Stomach (tissue), 19 donors: ENCODE data around the gene LGALS9. TPM values are rescaled to one million over a fixed set of nuclear protein-coding genes. Genes with fewer than 3 reads are reported as not detected.

Experiments
- DNase-seq, 2 donors: peaks; one replicate each; pipeline versions ENCODE4 v3.0.0 to v3.0.0-alpha.2; 2013 to 2019
- H3K27ac ChIP-seq, 5 donors: fragments of 200-600 bp in 4 of 5; sonication (generic) in 4 of 5; one replicate each; pipeline ENCODE4 v1.5.1; 2013 to 2019; ENCODE audit warnings: mild to moderate bottlenecking in 1 of 5, moderate library complexity in 1 of 5
- H3K27me3 ChIP-seq, 3 donors: fragments of 200-600 bp; sonication (generic); one replicate each; pipeline ENCODE4 v1.5.1; 2017 to 2019; ENCODE audit warnings: mixed run types in 1 of 3
- H3K36me3 ChIP-seq, 4 donors: fragments of 200-600 bp; sonication (generic); 1 replicate in 3 of 4; 2 replicates in 1 of 4; pipeline ENCODE4 v1.5.1; 2016 to 2019
- H3K4me1 ChIP-seq, 4 donors: fragments of 200-600 bp; sonication (generic); one replicate each; pipeline ENCODE4 v1.5.1; 2016 to 2019
- H3K4me3 ChIP-seq, 4 donors: fragments of 200-600 bp; sonication (generic) in 3 of 4; one replicate each; pipeline ENCODE4 v1.5.1; 2016 to 2019; ENCODE audit warnings: mild to moderate bottlenecking in 1 of 4
- H3K9me3 ChIP-seq, 4 donors: fragments of 200-600 bp; sonication (generic); one replicate each; pipeline ENCODE4 v1.5.1; 2016 to 2019
- EP300 ChIP-seq: sonication (generic); formaldehyde crosslinking; IDR thresholded peaks from one replicate; pipeline ENCODE4 v1.6.1; 2017; ENCODE audit warnings: antibody characterized with exemption
- POLR2A ChIP-seq, 4 donors: fragments of 450-650 bp; IDR thresholded peaks; one replicate each; pipeline ENCODE4 v1.6.1; 2016; ENCODE audit warnings: antibody characterized with exemption in 4 of 4, control low read depth in 2 of 4, mild to moderate bottlenecking in 1 of 4, moderate library complexity in 1 of 4
- POLR2AphosphoS5 ChIP-seq, 3 donors: sonication (generic); formaldehyde crosslinking; IDR thresholded peaks; one replicate each; pipeline ENCODE4 v1.6.1; 2016; ENCODE audit warnings: antibody characterized with exemption in 3 of 3
- WGBS, 5 donors: extraction: QIAGEN DNeasy Blood & Tissue Kit in 3 of 5; methylation state at CpG; one replicate each; pipeline versions ENCODE4 v1.1.5 to v1.1.7; 2013 to 2018; 5-methylcytosine and 5-hydroxymethylcytosine counted together
- intact Hi-C: fragments of 100-400 bp; cut with DNase I; formaldehyde crosslinking; loops from one replicate; pipeline ENCODE4 v1.15.1; 2023; ENCODE audit warnings: low total_unique reads
- long read RNA-seq, 10 donors: transcript quantifications; one replicate each; lab custom pipeline, GENCODE V29; 2026
- polyA plus RNA-seq, 3 donors: library from polyadenylated mRNA; stranded (reverse); fragments of 200-250 nt; gene quantifications; one replicate each; pipeline ENCODE4 v1.2.3, GENCODE V29; 2013
- total RNA-seq, 5 donors: library from RNA; depleted of rRNA; stranded (reverse); fragments of >200 nt; gene quantifications; one replicate each; pipeline versions ENCODE4 v1.1.0 to v1.2.3, GENCODE V29; 2014 to 2016
- TF ChIP-seq, protein P1 (sequence below), 7 experiments: fragments of 450-650 bp in 4 of 7; fragments of 200-600 bp in 3 of 7; sonication (generic) in 3 of 7; IDR thresholded peaks; one replicate each; pipeline ENCODE4 v1.5.1; 2016 to 2019; ENCODE audit warnings: antibody characterized with exemption in 7 of 7, control low read depth in 2 of 7, mild to moderate bottlenecking in 1 of 7
- donor health status: healthy with polysubstance abuse.
- donor health status: Bipolar disorder and iron deficiency.
- donor health status: healthy.

Gene LGALS9
- total RNA-seq: 100 to 1,000 TPM in 1 of 5 donors, 10 to 100 TPM in 4; 59.8 to 123 (median 96.7) TPM
- polyA plus RNA-seq: 100 to 1,000 TPM in 2 of 3 donors, 10 to 100 TPM in 1; 54.0 to 341 (median 120) TPM
- long read RNA-seq, donor 1, partial matches to known transcripts: 5 of 9 reads
- long read RNA-seq, donor 1, other reads (novel, unspliced or antisense): 0 of 9 reads
- long read RNA-seq, donor 2, partial matches to known transcripts: 0 of 4 reads
- long read RNA-seq, donor 2, other reads (novel, unspliced or antisense): 0 of 4 reads
- long read RNA-seq, donor 3, partial matches to known transcripts: 6 of 10 reads
- long read RNA-seq, donor 3, other reads (novel, unspliced or antisense): 0 of 10 reads
- long read RNA-seq, donor 4: 0 reads
- long read RNA-seq, donor 5, partial matches to known transcripts: 0 of 3 reads
- long read RNA-seq, donor 5, other reads (novel, unspliced or antisense): 0 of 3 reads
- long read RNA-seq, donor 6, transcript LGALS9-203 (11 exons, 3,114 nt): major isoform, 10 of 23 reads
- long read RNA-seq, donor 6, partial matches to known transcripts: 0 of 23 reads
- long read RNA-seq, donor 6, other reads (novel, unspliced or antisense): 0 of 23 reads
- long read RNA-seq, donor 7, partial matches to known transcripts: 0 of 6 reads
- long read RNA-seq, donor 7, other reads (novel, unspliced or antisense): 0 of 6 reads
- long read RNA-seq, donor 8, partial matches to known transcripts: 0 of 2 reads
- long read RNA-seq, donor 8, other reads (novel, unspliced or antisense): 0 of 2 reads
- long read RNA-seq, donor 9, partial matches to known transcripts: 0 of 7 reads
- long read RNA-seq, donor 9, other reads (novel, unspliced or antisense): 0 of 7 reads
- long read RNA-seq, donor 10, partial matches to known transcripts: 0 of 3 reads
- long read RNA-seq, donor 10, other reads (novel, unspliced or antisense): 0 of 3 reads

- TF ChIP-seq POLR2AphosphoS5 (IDR thresholded peaks at IDR 0.05) (peak in 2 of 3 donors; percentile 86 to 88), EP300 (no peak), POLR2A (IDR thresholded peaks at IDR 0.05) (peak in 1 of 4 donors; percentile 24)
- TF ChIP-seq, protein P1, sequence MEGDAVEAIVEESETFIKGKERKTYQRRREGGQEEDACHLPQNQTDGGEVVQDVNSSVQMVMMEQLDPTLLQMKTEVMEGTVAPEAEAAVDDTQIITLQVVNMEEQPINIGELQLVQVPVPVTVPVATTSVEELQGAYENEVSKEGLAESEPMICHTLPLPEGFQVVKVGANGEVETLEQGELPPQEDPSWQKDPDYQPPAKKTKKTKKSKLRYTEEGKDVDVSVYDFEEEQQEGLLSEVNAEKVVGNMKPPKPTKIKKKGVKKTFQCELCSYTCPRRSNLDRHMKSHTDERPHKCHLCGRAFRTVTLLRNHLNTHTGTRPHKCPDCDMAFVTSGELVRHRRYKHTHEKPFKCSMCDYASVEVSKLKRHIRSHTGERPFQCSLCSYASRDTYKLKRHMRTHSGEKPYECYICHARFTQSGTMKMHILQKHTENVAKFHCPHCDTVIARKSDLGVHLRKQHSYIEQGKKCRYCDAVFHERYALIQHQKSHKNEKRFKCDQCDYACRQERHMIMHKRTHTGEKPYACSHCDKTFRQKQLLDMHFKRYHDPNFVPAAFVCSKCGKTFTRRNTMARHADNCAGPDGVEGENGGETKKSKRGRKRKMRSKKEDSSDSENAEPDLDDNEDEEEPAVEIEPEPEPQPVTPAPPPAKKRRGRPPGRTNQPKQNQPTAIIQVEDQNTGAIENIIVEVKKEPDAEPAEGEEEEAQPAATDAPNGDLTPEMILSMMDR (IDR thresholded peaks at IDR 0.05): peak in 1 of 7 experiments; percentile 5
- Histone ChIP-seq H3K27ac (peak within 1 kb of the TSS; percentile 83 to 90 (median 85)), H3K27me3 (no peaks in the 10 kb centered on the region), H3K4me1 (peaks cover 22 to 53% (median 49%) of the 10 kb centered on the region in 4 donors), H3K36me3 (peaks cover 0 to 14% (median 12%) of the 10 kb centered on the region in 4 donors), H3K9me3 (no peaks in the 10 kb centered on the region), H3K4me3 (peak within 1 kb of the TSS; percentile 36 to 55 (median 51))
- intact Hi-C loops: no loop called here
- DNase-seq: peak; percentile 75 to 81
- WGBS, 5 donors: 35 to 44% (median 38%) methylated on average over 10 of the region's 10 CpGs
Observed at GRCh38 chr17:27630607-27631410, at the start of gene LGALS9. TSS of gene LGALS9 (plus strand) at chr17:27631188. CDS start at chr17:27631266, 78 bp downstream.

DNA sequence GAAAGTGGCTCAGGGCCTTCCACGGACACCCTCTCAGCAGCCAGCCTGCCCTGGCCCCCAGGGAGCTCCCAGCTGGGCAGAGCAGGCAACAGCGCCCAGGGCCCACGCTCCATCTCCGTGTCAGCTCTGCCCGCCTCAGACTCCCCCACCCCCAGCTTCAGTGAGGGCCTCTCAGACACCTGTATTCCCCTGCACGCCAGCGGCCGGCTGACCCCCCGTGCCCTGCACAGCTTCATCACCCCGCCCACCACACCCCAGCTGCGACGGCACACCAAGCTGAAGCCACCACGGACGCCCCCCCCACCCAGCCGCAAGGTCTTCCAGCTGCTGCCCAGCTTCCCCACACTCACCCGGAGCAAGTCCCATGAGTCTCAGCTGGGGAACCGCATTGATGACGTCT, 48.3 kb upstream of the LGALS9 start:
- no peak for DNase-seq
- Histone ChIP-seq H3K9me3 (no peaks in the 10 kb centered on the region), H3K27ac (no peak overlapping the region), H3K4me1 (peaks cover 7 to 15% (median 10%) of the 10 kb centered on the region in 4 donors), H3K4me3 (no peak overlapping the region), H3K27me3 (no peaks in the 10 kb centered on the region), H3K36me3 (peaks cover 8 to 40% (median 31%) of the 10 kb centered on the region in 4 donors)
- WGBS, 5 donors: 88 to 100% (median 93%) methylated on average over 3 to 18 of the region's 18 CpGs
- TF ChIP-seq, protein P1 (IDR thresholded peaks at IDR 0.05): no peak
- TF ChIP-seq POLR2AphosphoS5 (IDR thresholded peaks at IDR 0.05) (no peak), POLR2A (IDR thresholded peaks at IDR 0.05) (no peak), EP300 (no peak)
- intact Hi-C loops: loop anchor here (10.0 kb wide), 1 partner anchor 98 kb away; no protein-coding TSS in a partner anchor

GRCh38 chr17:27585153-27585681, 45.8 kb upstream of the LGALS9 start:
- no peak for DNase-seq
- Histone ChIP-seq H3K27ac (no peak overlapping the region), H3K9me3 (no peaks in the 10 kb centered on the region), H3K36me3 (peaks cover 8 to 55% (median 48%) of the 10 kb centered on the region in 4 donors), H3K27me3 (no peaks in the 10 kb centered on the region), H3K4me3 (no peak overlapping the region), H3K4me1 (peaks cover 0 to 4% (median 0%) of the 10 kb centered on the region in 4 donors)
- intact Hi-C loops: loop anchor here (10.0 kb wide), 1 partner anchor 100 kb away; no protein-coding TSS in a partner anchor
- 82 to 91% (median 87%) methylated on average over 8 to 9 of the region's 9 CpGs for WGBS, 5 donors
- TF ChIP-seq POLR2AphosphoS5 (IDR thresholded peaks at IDR 0.05): no peak

DNA sequence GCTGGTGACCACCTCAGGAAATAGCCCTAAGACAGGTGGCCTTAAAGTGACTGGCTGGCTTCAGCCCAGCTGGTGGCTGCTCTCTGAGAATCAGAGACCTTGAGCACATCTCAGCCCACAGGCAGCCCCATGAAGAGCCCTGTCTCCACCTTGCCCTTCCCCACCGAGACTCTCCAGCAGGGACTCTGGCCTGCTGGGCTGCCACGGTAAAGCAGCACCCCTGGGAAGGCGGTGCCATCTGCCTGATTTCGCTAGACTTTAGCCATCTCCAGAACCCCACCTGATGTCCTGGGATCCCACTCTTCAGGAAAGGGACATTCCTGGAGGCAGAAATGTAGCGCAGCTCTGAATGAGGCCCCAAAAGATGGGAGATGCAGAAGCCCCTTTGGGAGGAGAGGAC, 45.2 kb upstream of the LGALS9 start:
- H3K4me1 ChIP-seq: peaks cover 0 to 4% (median 0%) of the 10 kb centered on the region in 4 donors
- H3K4me3 ChIP-seq: no peak overlapping the region
- no peak for DNase-seq
- H3K27ac ChIP-seq: no peak overlapping the region
- TF ChIP-seq POLR2A (IDR thresholded peaks at IDR 0.05): no peak
- no peak for TF ChIP-seq POLR2AphosphoS5 (IDR thresholded peaks at IDR 0.05)
- no peak for TF ChIP-seq EP300
- TF ChIP-seq, protein P1 (IDR thresholded peaks at IDR 0.05): no peak
- no peaks in the 10 kb centered on the region for H3K9me3 ChIP-seq
- H3K27me3 ChIP-seq: no peaks in the 10 kb centered on the region
- 92 to 100% (median 95%) methylated on average over 1 to 5 of the region's 5 CpGs for WGBS, 5 donors
- peaks cover 8 to 61% (median 51%) of the 10 kb centered on the region in 4 donors for H3K36me3 ChIP-seq
- intact Hi-C loops: loop anchor here (10.0 kb wide), 1 partner anchor 101 kb away; no protein-coding TSS in a partner anchor
